Suprapubic skin (tissue), 4 donors: Measurements from ENCODE around the gene ZMAT5. TPM values are rescaled to one million over a fixed set of nuclear protein-coding genes. Genes with fewer than 3 reads are reported as not detected.

ENCODE experiments used
- DNase-seq, 2 donors: peaks; one replicate each; pipeline ENCODE4 v3.0.0-alpha.2; 2019; ENCODE audit warnings: low spot score in 2 of 2
- H3K27ac ChIP-seq: fragments of 200-600 bp; sonication (generic); one replicate; pipeline ENCODE4 v1.5.1; 2019
- H3K27me3 ChIP-seq: fragments of 200-600 bp; sonication (generic); one replicate; pipeline ENCODE4 v1.5.1; 2019
- H3K36me3 ChIP-seq: fragments of 200-600 bp; sonication (generic); one replicate; pipeline ENCODE4 v1.5.1; 2019
- H3K4me1 ChIP-seq: fragments of 200-600 bp; sonication (generic); one replicate; pipeline ENCODE4 v1.5.1; 2019
- H3K4me3 ChIP-seq: fragments of 200-600 bp; sonication (generic); one replicate; pipeline ENCODE4 v1.5.1; 2019; ENCODE audit warnings: mild to moderate bottlenecking
- H3K9me3 ChIP-seq: fragments of 200-600 bp; sonication (generic); one replicate; pipeline ENCODE4 v1.5.1; 2019
- EP300 ChIP-seq: sonication (generic); formaldehyde crosslinking; IDR thresholded peaks from one replicate; pipeline ENCODE4 v1.6.1; 2017; ENCODE audit warnings: antibody characterized with exemption
- POLR2A ChIP-seq, 2 donors: fragments of 450-650 bp; IDR thresholded peaks; one replicate each; pipeline ENCODE4 v1.6.1; 2017; ENCODE audit warnings: antibody characterized with exemption in 2 of 2, mild to moderate bottlenecking in 2 of 2, moderate library complexity in 2 of 2
- POLR2AphosphoS5 ChIP-seq, 3 donors: sonication (generic); formaldehyde crosslinking; IDR thresholded peaks; one replicate each; pipeline ENCODE4 v1.6.1; 2017; ENCODE audit warnings: antibody characterized with exemption in 3 of 3
- WGBS: methylation state at CpG from one replicate; pipeline ENCODE4 v1.1.5; 2018; 5-methylcytosine and 5-hydroxymethylcytosine counted together
- total RNA-seq, 4 donors: library from RNA; depleted of rRNA; stranded (reverse); fragments of >200 nt; gene quantifications; one replicate each; pipeline ENCODE4 v1.1.0, GENCODE V29; 2016
- TF ChIP-seq, protein P1 (sequence below), 2 donors: fragments of 200-600 bp in 1 of 2; fragments of 450-650 bp in 1 of 2; sonication (generic) in 1 of 2; IDR thresholded peaks; one replicate each; pipeline ENCODE4 v1.5.1; 2016 to 2019; ENCODE audit warnings: antibody characterized with exemption in 2 of 2, mild to moderate bottlenecking in 1 of 2, moderate library complexity in 1 of 2

ZMAT5 gene
- total RNA-seq, 4 donors from 2014 or later, result 16.3 to 28.2 (median 23.1) TPM

GRCh38 chr22:29744902-29745301 lies 21.9 kb downstream of the ZMAT5 start:
- peaks cover 24% of the 10 kb centered on the region for H3K4me1 ChIP-seq
- no peaks in the 10 kb centered on the region for H3K27me3 ChIP-seq
- WGBS, result 0% methylated on average over 2 of the region's 8 CpGs
- no peak overlapping the region for H3K27ac ChIP-seq
- no peaks in the 10 kb centered on the region for H3K9me3 ChIP-seq
- no peak for TF ChIP-seq EP300
- TF ChIP-seq POLR2AphosphoS5 (IDR thresholded peaks at IDR 0.05), result no peak
- TF ChIP-seq, protein P1, sequence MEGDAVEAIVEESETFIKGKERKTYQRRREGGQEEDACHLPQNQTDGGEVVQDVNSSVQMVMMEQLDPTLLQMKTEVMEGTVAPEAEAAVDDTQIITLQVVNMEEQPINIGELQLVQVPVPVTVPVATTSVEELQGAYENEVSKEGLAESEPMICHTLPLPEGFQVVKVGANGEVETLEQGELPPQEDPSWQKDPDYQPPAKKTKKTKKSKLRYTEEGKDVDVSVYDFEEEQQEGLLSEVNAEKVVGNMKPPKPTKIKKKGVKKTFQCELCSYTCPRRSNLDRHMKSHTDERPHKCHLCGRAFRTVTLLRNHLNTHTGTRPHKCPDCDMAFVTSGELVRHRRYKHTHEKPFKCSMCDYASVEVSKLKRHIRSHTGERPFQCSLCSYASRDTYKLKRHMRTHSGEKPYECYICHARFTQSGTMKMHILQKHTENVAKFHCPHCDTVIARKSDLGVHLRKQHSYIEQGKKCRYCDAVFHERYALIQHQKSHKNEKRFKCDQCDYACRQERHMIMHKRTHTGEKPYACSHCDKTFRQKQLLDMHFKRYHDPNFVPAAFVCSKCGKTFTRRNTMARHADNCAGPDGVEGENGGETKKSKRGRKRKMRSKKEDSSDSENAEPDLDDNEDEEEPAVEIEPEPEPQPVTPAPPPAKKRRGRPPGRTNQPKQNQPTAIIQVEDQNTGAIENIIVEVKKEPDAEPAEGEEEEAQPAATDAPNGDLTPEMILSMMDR (IDR thresholded peaks at IDR 0.05), result no peak
- TF ChIP-seq POLR2A (IDR thresholded peaks at IDR 0.05), result no peak
- H3K4me3 ChIP-seq, result no peak overlapping the region
- DNase-seq, result no peak
- H3K36me3 ChIP-seq, result peaks cover 49% of the 10 kb centered on the region

GRCh38 chr22:29742326-29742725 lies 24.5 kb downstream of the ZMAT5 start:
- no peak for TF ChIP-seq POLR2A (IDR thresholded peaks at IDR 0.05)
- TF ChIP-seq EP300, result no peak
- TF ChIP-seq, protein P1 (IDR thresholded peaks at IDR 0.05), result no peak
- no peak for TF ChIP-seq POLR2AphosphoS5 (IDR thresholded peaks at IDR 0.05)
- Histone ChIP-seq H3K27ac (no peak overlapping the region), H3K4me1 (peaks cover 24% of the 10 kb centered on the region), H3K27me3 (no peaks in the 10 kb centered on the region), H3K4me3 (no peak overlapping the region), H3K9me3 (no peaks in the 10 kb centered on the region), H3K36me3 (peaks cover 57% of the 10 kb centered on the region)
- DNase-seq, result no peak
- WGBS, result 83% methylated on average over 13 of the region's 13 CpGs

DNA sequence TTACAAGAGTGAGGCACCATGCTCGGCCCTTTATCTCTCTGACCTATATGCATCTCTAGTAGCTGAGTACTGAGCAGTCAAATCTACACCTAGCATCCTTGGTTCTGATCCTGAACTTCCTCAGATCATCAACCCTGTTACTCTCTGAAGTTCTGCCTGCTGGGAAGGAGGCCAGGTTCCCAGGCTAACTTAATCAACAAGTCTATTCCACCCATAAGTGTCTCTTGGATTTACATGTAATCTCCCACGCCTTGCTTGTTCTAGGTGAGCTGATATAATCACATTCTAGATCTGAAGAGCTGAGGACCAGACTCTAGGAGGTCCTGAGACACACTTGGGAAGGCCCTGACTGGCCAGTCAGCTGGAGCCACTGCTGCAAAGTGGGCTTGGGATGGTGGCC lies 24.9 kb downstream of the ZMAT5 start:
- Histone ChIP-seq H3K9me3 (no peaks in the 10 kb centered on the region), H3K4me1 (peaks cover 24% of the 10 kb centered on the region), H3K27ac (no peak overlapping the region), H3K36me3 (peaks cover 56% of the 10 kb centered on the region), H3K4me3 (no peak overlapping the region), H3K27me3 (no peaks in the 10 kb centered on the region)
- no peak for DNase-seq
- 65% methylated on average over 2 of the region's 2 CpGs for WGBS
- TF ChIP-seq POLR2A (IDR thresholded peaks at IDR 0.05) (no peak), EP300 (no peak), POLR2AphosphoS5 (IDR thresholded peaks at IDR 0.05) (no peak)
- TF ChIP-seq, protein P1 (IDR thresholded peaks at IDR 0.05), result no peak

DNA sequence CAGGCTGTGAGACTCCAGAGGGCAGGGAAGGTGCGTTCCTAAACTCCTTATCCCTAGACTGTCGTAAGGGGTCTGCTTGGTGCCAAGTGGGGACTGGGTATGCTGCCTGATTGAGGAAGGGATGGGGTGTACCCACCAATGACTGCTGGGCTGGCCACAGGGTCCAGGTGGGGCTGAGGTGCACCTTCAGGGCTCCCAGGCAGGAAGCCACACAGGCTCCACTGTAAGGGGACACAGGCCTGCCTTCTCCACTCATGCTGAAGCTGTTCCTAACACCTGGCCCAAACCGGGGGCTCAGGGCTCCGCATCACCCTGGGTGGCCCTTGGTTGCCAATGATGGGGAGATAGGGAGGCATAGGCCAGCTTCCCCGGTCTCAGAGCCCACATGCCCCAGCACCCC lies 26.6 kb downstream of the ZMAT5 start:
- no peak for DNase-seq
- no CpG with 5 or more reads among the region's 5 CpGs for WGBS

GRCh38 chr22:29739346-29739875 lies 27.4 kb downstream of the ZMAT5 start:
- WGBS, result 94% methylated on average over 13 of the region's 17 CpGs
- Histone ChIP-seq H3K27me3 (no peaks in the 10 kb centered on the region), H3K27ac (no peak overlapping the region), H3K4me3 (no peak overlapping the region), H3K9me3 (no peaks in the 10 kb centered on the region), H3K4me1 (peaks cover 14% of the 10 kb centered on the region), H3K36me3 (peaks cover 50% of the 10 kb centered on the region)
- TF ChIP-seq POLR2AphosphoS5 (IDR thresholded peaks at IDR 0.05) (no peak), EP300 (no peak), POLR2A (IDR thresholded peaks at IDR 0.05) (no peak)
- TF ChIP-seq, protein P1 (IDR thresholded peaks at IDR 0.05), result no peak
- DNase-seq, result no peak

More for the DNA sequence above, 26.6 kb downstream of the ZMAT5 start:
- Histone ChIP-seq H3K27me3 (no peaks in the 10 kb centered on the region), H3K36me3 (peaks cover 49% of the 10 kb centered on the region), H3K27ac (no peak overlapping the region), H3K4me1 (peaks cover 22% of the 10 kb centered on the region), H3K9me3 (no peaks in the 10 kb centered on the region), H3K4me3 (no peak overlapping the region)
- TF ChIP-seq, protein P1 (IDR thresholded peaks at IDR 0.05), result no peak
- TF ChIP-seq EP300 (no peak), POLR2A (IDR thresholded peaks at IDR 0.05) (no peak), POLR2AphosphoS5 (IDR thresholded peaks at IDR 0.05) (no peak)
